Right ventricle myocardium inferior (tissue), 1 donor: ENCODE data around the gene KRTAP2-4. TPM values are rescaled to one million over a fixed set of nuclear protein-coding genes. Genes with fewer than 3 reads are reported as not detected.
"Not testable (repeated sequence)": the region's sequence is repeated elsewhere in the genome, so short reads cannot be mapped to it uniquely, and the experiment has no call there.

Source experiments
- ATAC-seq: fragments of 200-7000 bp; cut with Tn5 transposase; one replicate; pipeline ENCODE4 v1.9.1; 2020; ENCODE audit warnings: mild to moderate bottlenecking, moderate library complexity
- DNase-seq: peaks from one replicate; pipeline ENCODE4 v3.0.0; 2021; ENCODE audit errors: missing footprints
- intact Hi-C: fragments of 100-400 bp; cut with DNase I; formaldehyde crosslinking; loops from one replicate; pipeline ENCODE4 v1.11.0; 2022
- total RNA-seq: library from RNA; stranded (reverse); fragmentation: NEBNext Ultra II Directional; extraction: Animal tissue kit (Norgen Biotek cat#: 25700); gene quantifications from one replicate; pipeline ENCODE4 v1.2.1, GENCODE V29; 2021
- donor health status: DM: no; HTN: yes; CAD: no; lungs with severe emphysema.

KRTAP2-4 gene
- total RNA-seq, 1 donor from 2014 or later, result not detected

DNA sequence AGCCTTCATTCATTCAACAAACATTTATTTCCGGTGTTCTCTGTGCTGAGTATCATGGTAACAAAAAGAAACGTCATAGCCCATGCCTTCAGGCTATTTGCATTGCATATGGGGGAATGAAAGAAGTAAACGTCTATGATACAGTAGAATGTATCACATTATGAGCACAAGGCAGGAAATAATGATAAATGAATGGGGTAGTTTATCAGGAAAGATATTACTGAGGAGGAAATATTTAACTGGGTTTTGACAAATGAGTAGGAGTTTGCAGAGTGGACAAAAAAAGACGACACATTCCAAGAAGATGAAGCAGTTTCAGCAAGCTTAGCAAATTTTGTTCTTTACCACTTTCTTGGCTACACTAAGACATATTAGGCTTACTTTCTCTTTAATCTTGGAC lies 16.9 kb upstream of the KRTAP2-4 start:
- intact Hi-C loops, result no loop called here
- no peak for ATAC-seq

DNA sequence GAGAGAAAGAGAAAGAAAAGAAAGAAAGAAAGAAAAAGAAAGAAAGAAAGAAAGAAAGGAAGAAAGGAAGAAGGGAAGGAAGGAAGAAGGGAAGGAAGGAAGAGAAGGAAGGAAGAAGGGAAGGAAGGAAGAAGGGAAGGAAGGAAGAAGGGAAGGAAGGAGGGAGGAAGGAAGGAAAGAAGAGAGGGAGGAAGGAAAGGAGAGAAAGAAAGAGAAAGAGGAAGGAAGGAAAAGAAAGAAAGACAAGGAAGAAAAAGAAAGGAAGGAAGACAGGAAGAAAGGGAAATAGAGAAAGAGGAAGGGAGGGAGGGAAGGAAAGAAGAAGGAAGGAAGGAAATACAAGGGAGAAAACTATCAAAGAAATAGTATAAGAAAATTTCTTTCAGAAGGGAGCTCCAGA lies 11.1 kb upstream of the KRTAP2-4 start:
- intact Hi-C loops, result no loop called here
- DNase-seq (no peak), ATAC-seq (no peak)

More for the DNA sequence above, 16.9 kb upstream of the KRTAP2-4 start:
- DNase-seq, result no peak

DNA sequence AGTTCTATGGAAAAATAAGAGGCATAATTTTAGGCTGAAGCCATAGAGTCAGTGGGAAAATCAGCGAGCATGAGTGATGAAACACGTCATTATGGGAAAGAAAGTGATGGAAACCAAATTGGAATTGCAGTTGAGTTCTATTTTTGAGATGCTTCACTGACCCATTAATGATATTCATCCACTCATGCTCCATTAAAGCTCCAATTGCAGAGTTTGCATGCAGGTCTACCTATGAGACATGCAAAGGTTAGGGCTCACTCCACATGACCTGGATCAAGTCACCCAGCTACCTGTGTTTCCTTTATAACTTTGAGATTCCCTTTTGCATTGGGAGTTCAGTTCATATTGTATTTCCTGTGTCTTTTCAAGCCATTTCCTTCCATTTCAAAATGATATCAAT lies 8.0 kb upstream of the KRTAP2-4 start:
- intact Hi-C loops, result no loop called here
- ATAC-seq (no peak), DNase-seq (no peak)

DNA sequence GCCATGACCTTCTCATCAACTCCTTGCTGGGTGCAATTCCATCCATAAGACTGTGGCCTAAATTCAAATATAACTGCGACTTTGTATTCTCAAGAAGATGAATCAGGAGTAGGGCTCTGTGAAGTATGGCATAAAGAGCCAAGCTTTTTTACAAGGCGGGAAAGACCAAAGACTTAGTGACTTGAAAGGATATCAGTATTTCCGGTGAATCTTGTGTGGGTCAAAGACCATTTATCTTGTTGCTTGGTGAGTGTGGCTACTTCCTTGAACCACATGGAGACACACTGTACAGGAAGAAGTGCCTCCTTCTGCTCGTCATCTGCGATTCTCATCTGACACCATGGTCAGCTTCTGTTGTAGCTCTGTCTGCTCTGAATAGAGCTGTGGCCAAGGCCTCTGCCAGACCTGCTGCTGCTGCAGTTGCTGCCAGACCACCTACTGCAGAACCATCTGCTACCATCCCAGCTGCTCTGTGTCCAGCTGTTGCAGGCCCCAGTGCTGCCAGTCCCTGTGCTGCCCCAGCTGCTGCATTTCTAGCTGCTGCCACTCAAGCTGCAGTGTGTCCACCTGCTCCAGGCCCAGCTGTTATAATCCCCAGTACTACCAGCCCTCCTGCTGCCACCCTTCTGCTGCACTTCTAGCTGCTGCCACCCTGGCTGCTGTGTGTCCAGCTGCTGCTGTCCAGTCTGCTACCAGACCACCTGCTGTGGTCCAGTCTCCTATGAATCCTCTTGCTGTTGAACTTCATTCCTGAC lies 6.1 kb upstream of the KRTAP2-4 start:
- intact Hi-C loops, result no loop called here
- ATAC-seq, result no peak
- DNase-seq, result no peak

DNA sequence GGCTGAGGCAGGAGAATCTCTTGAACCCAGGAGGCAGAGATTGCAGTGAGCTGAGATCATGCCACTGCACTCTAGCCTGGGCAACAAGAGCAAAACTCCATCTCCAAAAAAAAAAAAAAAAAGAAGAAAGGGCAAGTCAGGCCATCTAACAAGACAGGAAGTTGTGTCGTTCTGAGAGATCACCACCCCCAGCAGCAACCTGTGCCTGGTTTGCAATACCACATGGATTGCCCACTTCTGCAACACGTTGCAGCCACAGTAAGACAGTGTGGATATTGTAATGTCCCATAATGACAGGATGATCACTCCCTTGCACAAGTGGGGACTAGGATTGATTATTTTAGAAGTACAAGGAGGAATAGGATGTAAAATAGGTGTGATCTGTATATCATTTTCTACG lies 3.4 kb upstream of the KRTAP2-4 start:
- DNase-seq (no peak), ATAC-seq (no peak)
- intact Hi-C loops, result no loop called here

DNA sequence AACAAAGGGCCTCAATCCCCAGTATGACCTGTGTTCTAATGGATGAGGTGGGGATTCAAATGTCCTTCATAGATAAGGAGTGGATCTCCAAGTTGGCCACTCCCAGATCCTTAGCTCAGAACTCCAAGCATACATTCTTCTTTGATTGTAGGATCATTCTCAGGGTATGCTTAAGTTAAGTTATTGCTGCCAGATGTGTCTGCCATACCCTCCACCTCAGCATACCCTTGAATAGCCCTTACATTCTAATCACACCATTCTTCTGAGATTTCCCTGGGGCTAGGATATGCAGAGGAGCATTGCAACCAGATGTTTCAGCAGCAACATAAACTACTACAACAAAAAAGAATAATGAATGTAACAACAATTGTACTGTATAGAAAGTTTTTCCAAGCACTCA lies 1.6 kb upstream of the KRTAP2-4 start:
- ATAC-seq, result no peak
- intact Hi-C loops, result no loop called here
- DNase-seq, result no peak

DNA sequence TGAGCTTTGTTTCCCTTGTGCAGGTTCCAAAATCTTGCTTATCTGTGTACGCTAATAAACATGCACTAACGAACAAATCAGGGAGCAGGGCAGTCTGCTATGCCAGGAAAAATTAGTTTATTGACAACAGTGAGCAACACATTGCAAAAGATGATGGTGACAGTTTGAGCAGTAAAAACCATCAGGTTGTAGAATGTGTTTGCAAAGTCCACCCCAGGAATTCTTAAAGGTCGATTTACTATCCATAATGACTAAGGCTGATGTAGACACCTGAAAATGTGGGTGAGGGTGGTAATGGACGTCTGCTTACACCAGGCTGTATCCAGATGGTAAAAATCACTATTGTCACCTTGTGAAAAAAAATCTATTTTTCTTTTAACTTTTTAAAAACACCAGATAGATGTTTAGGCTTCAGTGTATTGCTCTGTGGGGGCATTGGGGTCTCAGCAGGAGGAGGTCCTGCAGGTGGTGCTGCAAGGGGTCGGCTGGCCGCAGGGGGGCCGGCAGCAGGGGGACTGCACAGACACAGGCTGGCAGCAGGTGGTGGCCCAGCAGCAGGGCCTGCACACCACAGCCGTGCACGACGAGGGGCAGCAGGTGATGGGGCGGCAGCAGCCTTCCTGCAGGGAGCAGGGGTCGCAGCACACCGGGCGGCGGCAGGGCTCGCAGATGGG lies 526 bp downstream of the KRTAP2-4 start:
- DNase-seq, ATAC-seq, intact Hi-C loops: not testable (repeated sequence)

DNA sequence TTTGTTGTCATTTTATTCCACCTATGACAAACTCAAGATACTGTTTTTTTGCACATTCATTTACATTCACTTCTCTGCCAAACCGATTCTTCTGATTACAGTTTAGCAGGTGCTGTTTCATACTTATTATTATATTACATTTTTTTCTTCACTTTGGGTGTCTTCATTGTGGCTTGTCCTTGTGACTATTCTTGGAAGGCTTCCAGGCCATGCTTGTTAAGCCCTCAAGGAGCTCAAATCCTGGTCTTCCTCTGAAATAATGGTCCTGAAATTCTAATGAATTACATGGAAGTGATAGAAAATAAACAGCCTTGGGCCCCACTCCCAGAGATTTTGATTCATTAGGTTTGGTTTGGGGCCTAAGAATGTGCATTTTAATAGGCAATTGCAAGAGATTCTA lies 1.4 kb downstream of the KRTAP2-4 start:
- intact Hi-C loops, result no loop called here
- ATAC-seq, result no peak
- DNase-seq, result no peak

DNA sequence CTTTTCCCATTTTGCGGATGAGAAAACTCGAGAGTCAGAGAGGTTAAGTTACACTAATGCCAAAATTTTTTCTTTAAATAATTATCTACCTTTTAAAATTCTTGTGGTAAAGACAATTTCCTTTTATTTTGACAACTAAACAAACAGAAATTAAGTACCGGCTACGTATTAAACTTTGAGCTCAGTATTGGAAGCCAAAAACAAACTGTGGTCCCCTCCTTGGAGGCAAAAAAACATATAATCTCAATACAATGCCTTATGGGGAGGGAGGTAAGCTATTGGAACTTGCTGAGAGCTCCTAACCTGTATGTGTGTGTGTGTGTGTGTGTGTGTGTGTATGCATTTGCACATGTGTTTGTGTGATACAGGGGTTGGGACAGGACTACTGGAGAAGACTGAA lies 2.2 kb downstream of the KRTAP2-4 start:
- intact Hi-C loops, result no loop called here
- ATAC-seq (no peak), DNase-seq (no peak)

DNA sequence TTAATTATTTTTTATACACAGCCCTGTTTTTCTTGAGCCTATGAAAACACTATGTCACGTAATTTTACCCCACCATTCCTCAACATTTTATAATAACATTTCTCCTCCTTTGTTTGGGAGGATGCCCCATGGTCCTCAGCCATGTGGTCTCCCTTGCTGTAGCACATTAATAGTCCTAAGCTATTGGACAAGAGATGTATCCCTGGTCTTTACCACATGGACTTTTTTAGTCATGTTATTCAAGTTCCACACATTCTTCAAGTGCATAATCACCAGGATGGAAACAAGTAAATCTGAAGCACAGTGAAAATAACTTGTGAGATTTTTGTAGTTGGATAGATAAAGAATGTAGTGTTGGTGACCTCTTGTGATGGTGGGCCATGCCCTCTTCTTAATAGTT lies 3.7 kb downstream of the KRTAP2-4 start:
- DNase-seq (no peak), ATAC-seq (no peak)
- intact Hi-C loops, result no loop called here

DNA sequence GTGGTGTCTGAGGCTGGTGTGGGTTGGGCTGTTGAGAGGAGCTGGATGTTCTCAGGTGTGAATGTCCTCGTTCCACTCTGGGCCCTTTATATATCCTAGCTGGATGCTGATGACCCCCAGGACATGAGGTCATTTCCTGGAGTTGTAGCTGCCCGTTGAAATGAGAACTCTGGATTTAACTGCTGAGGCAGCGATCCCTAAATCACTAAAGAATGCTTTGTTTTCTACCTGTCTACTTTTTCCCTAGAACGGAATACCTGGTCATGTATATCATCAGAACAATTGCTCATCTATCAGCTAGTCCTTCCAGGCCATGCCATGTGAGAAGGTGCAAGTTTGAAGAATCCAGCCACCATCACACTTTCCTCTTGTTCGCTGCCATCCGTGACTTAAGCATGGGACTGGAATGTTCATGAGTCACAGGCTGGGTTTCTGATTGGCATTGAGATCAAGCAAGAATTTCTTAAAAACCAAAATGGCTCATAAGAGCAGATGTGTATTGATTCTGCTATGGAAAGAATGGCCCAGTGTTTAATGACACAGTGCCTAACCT lies 5.6 kb downstream of the KRTAP2-4 start, which contains the start of gene KRTAP2-3:
Gene KRTAP2-3, minus strand, starts transcription at position 63 of the 553 bp plus-strand sequence. CDS start 64 bp downstream, outside the sequence.
- ATAC-seq, result no peak
- DNase-seq, result no peak
- intact Hi-C loops, result no loop called here

DNA sequence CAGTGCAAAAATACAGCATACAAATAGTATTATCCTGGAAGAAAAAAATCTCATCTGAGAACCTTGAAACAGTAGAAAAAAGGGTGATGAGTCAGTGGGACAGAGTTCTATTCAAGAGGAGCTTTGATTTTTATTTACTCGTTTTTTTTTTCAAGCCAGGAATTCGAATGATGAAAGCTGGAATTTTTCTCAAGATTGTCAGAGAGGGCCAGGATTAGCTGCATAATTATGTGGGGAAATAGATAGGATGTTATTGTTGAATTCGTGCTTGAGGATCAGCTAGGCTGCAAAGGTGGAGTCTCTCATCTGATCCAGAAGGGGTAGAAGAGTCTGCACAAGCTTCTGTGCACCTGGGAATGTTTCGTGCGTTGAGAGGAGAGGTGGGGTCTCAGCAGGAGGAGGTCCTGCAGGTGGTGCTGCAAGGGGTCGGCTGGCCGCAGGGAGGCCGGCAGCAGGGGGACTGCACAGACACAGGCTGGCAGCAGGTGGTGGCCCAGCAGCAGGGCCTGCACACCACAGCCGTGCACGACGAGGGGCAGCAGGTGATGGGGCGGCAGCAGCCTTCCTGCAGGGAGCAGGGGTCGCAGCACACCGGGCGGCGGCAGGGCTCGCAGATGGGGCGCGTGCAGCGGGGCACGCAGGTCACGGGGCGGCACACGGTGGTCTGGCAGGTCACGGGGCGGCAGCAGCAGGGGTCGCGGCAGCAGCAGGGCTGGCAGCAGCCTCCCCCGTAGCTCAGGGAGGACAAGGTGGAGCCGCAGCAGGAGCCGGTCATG lies 6.2 kb downstream of the KRTAP2-4 start:
- ATAC-seq, DNase-seq, intact Hi-C loops: not testable (repeated sequence)

DNA sequence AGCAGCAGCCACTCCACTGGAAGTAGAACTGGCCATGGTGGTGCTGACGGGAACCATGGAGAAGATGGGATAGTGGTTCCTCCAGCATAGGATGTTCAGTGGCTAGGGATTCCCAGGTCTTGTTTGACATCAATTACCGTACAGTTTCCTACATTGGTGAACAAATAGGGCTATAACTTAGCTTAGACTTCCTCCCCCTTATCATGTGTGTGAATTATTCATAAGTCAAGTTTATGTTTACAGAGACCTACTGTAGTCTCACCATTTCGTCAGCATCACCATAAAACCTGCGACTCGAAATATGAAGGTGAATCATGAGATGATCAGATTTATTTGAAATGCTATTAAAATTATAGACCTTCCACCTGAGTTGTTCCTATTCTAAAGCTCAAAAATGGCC lies 6.9 kb downstream of the KRTAP2-4 start:
- intact Hi-C loops, result no loop called here
- no peak for ATAC-seq
- DNase-seq, result no peak

DNA sequence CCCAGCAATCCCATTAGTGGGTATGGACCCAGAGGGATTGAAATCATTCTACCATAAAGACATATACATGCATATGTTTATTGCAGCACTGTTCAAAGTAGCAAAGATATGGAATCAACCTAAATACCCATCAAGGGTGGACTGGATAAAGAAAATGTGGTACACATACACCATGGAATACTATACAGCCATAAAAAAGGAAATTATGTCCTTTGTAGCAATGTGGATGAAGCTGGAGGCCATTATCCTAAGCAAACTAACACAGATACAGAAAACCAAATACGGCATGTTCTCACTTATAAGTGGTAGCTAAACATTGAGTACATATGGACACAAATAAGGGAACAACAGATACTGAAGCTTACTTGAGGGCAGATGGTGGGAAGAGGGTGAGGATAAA lies 8.1 kb downstream of the KRTAP2-4 start:
- intact Hi-C loops, result no loop called here
- no peak for ATAC-seq
- no peak for DNase-seq

DNA sequence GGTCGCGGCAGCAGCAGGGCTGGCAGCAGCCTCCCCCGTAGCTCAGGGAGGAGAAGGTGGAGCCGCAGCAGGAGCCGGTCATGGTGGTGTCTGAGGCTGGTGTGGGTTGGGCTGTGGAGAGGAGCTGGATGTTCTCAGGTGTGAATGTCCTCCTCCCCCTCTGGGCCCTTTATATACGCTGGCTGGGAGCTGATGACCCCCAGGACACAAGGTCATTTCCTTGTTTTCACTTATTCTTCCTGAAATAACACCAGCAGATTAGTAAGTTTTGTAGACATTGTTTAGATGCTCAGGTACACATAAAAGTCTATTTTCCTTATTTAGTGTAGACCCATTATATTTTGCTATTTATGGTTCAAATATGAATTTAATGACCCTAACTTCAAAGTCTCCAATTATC lies 10.5 kb downstream of the KRTAP2-4 start, which contains the start of gene KRTAP2-2:
Gene KRTAP2-2, minus strand, starts transcription at position 101 of the 400 bp plus-strand sequence. Its CDS starts 19 bp downstream, at position 82.
- intact Hi-C loops, ATAC-seq: not testable (repeated sequence)

DNA sequence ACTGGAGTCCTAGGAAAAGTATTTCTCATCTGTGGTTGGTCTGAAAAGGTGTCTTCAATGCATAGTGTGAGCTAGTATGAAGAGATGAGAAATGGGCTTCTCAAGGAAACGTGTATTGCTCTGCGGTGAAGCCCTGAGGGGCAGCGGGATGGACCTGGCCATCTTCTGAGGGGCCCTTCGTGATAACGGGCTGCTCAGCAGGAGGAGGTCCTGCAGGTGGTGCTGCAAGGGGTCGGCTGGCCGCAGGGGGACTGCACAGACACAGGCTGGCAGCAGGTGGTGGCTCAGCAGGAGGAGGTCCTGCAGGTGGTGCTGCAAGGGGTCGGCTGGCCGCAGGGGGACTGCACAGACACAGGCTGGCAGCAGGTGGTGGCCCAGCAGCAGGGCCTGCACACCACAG lies 11.1 kb downstream of the KRTAP2-4 start:
- ATAC-seq, intact Hi-C loops: not testable (repeated sequence)

More for the DNA sequence above, 10.5 kb downstream of the KRTAP2-4 start, which contains the start of gene KRTAP2-2:
- not testable (repeated sequence) for DNase-seq

DNA sequence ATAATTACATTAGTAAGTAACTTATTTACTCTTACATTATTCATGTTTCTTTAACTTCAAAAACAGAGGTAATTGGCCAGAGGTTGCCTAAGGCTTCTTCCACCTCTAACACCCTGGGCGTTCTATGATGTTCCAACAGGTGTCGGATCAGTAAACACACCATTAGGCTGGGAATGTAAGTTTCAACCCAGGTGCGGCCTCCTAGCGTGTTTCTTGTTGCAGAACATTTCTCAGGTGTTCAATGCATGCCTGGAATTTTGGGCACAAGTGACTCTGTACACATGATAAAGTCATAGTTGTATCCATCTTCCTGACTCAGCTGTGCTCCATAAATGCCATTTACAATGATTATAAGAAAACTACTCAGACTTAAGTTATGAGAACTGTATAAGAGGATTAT lies 11.7 kb downstream of the KRTAP2-4 start:
- ATAC-seq (no peak), DNase-seq (no peak)
- intact Hi-C loops, result no loop called here

More for the DNA sequence above, 11.1 kb downstream of the KRTAP2-4 start:
- DNase-seq, result not testable (repeated sequence)

DNA sequence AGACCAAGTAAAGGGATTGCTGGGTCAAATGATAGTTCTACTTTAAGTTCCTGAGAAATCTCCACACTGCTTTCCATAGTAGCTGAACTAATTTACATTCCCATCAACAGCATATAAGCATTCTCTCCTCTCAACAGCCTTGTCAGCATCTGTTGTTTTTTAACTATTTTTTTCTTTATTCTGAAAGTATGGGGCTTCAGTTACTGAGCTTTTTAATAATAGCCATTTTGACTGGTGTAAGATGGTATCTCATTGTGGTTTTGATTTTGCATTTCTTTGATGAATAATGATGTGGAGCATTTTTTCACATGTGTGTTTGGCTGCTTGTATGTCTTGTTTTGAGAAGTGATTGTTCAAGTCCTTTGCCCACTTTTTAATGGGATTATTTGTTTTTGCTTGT lies 13.1 kb downstream of the KRTAP2-4 start:
- ATAC-seq, result no peak
- intact Hi-C loops, result no loop called here

DNA sequence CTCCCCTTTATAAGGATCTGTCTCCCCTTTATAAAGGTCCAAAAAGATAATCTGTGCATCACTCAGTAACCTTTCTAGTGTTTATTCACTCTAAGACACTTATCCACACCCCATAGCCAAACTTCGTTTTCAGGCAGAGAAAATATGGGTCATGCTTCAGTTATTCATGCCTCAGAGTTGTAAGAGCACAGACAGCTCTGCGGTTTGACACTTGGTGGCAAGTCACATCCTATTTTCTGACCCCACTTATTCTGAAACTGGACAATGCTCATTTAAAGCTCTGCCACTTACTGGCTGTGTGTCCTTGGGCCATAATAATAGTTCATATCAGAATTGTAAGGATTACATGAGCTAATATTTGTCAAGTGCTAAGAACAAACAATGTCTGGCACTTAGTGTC lies 16.6 kb downstream of the KRTAP2-4 start:
- ATAC-seq (no peak), DNase-seq (no peak)
- intact Hi-C loops, result no loop called here

More for the DNA sequence above, 13.1 kb downstream of the KRTAP2-4 start:
- no peak for DNase-seq
